NCI-H2171 (cell line): ENCODE measurements around the gene F2R.
"Not testable (repeated sequence)": the region's sequence is repeated elsewhere in the genome, so short reads cannot be mapped to it uniquely, and the experiment has no call there.

Experiments
- DNase-seq: peaks from one replicate; lab custom pipeline; 2025; lab: John Stamatoyannopoulos, UW

Gene F2R

GRCh38 chr5:76720988-76721569, 5.2 kb downstream of the F2R start:
- no peak for DNase-seq

GRCh38 chr5:76723266-76723665, 7.3 kb downstream of the F2R start:
- DNase-seq, result no peak

GRCh38 chr5:76723906-76724305, 8.0 kb downstream of the F2R start:
- no peak for DNase-seq

GRCh38 chr5:76724871-76725270, 8.9 kb downstream of the F2R start:
- DNase-seq, result no peak

- DNase-seq, result no peak
These were observed 13.0 kb downstream of the F2R start for GRCh38 chr5:76728965-76729364.

GRCh38 chr5:76729373-76730290, 13.7 kb downstream of the F2R start:
- no peak for DNase-seq

- no peak for DNase-seq
These were observed 16.6 kb downstream of the F2R start for GRCh38 chr5:76732405-76733048.

- no peak for DNase-seq
These were observed 17.1 kb downstream of the F2R start for GRCh38 chr5:76733049-76733417.

GRCh38 chr5:76735762-76736545, 20.0 kb downstream of the F2R start:
- DNase-seq, result no peak

- DNase-seq, result no peak
These were observed 21.0 kb downstream of the F2R start for GRCh38 chr5:76736679-76737556.

GRCh38 chr5:76737846-76738245, 21.9 kb downstream of the F2R start:
- DNase-seq, result no peak

- not testable (repeated sequence) for DNase-seq
These were observed 25.6 kb downstream of the F2R start for GRCh38 chr5:76741506-76741905.

- DNase-seq, result no peak
These were observed 26.7 kb downstream of the F2R start for GRCh38 chr5:76742583-76742982.

- no peak for DNase-seq
These were observed 28.7 kb downstream of the F2R start for GRCh38 chr5:76744632-76745031.

- DNase-seq, result no peak
These were observed 29.7 kb downstream of the F2R start for GRCh38 chr5:76745670-76746069.

GRCh38 chr5:76746677-76747076, 30.8 kb downstream of the F2R start:
- no peak for DNase-seq

- DNase-seq, result no peak
These were observed 31.8 kb downstream of the F2R start for GRCh38 chr5:76747706-76748105.

- no peak for DNase-seq
These were observed 35.4 kb downstream of the F2R start for GRCh38 chr5:76751291-76751690.

- no peak for DNase-seq
These were observed 38.7 kb downstream of the F2R start for GRCh38 chr5:76754668-76755078.

GRCh38 chr5:76755779-76756637, 40.1 kb downstream of the F2R start:
- no peak for DNase-seq
